Thyroid gland (tissue), 4 donors: ENCODE measurements around the gene ABHD1.

Experiments
- CTCF ChIP-seq, 6 experiments: fragments of 200-600 bp in 3 of 6; fragments of 450-650 bp in 3 of 6; sonication (generic) in 3 of 6; IDR thresholded peaks; one replicate each; pipeline ENCODE4 v1.5.1; 2016 to 2019; ENCODE audit warnings: antibody characterized with exemption in 6 of 6, mild to moderate bottlenecking in 2 of 6, inconsistent platforms in 1 of 6, moderate library complexity in 1 of 6
- POLR2A ChIP-seq, 2 donors: fragments of 450-650 bp; IDR thresholded peaks; one replicate each; pipeline ENCODE4 v1.6.1; 2017; ENCODE audit warnings: antibody characterized with exemption in 2 of 2, mild to moderate bottlenecking in 2 of 2, moderate library complexity in 1 of 2

GRCh38 chr2:27125104-27125503 lies 1.5 kb downstream of the ABHD1 start:
- TF ChIP-seq POLR2A (IDR thresholded peaks at IDR 0.05), result no peak
- no peak for TF ChIP-seq CTCF (IDR thresholded peaks at IDR 0.05)
